CD1c-positive myeloid dendritic cell (primary cell): ENCODE measurements around the gene SSBP4.
"Not testable (repeated sequence)": the region's sequence is repeated elsewhere in the genome, so short reads cannot be mapped to it uniquely, and the experiment has no call there.

Experiments used
- DNase-seq: peaks from one replicate; pipeline ENCODE4 v3.0.0-alpha.2; 2016; ENCODE audit errors: extremely low spot score

Gene SSBP4

DNA sequence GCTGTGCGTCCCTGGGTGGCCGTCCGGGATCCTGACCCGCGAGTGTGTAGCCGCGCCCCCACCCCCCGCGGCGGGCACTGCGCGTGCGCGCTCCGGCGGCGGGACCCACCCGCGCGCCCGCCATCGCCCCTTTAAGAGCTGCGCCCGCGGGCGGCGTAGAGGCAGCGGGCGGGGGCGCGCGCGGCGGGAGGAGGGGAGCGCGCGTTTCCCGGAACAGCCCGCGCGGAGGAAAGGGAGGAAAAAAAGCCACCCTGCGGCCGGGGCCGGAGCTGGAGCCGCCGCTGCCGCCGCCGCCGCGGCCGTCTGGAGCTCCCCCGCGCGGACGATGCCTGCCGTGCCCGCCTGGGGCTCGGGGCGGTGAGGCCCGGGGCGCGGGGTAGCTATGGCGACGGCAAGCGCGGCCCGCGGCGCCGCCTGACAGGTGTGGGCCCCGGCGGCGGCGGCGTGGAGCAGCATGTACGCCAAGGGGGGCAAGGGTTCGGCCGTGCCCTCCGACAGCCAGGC, at the start of gene SSBP4:
Gene SSBP4 (plus strand): TSS at position 204 of the 504 bp plus-strand sequence. CDS start 251 bp downstream, at position 455.
- peak; percentile 83 for DNase-seq

GRCh38 chr19:18373407-18373891, 45.7 kb upstream of the SSBP4 start:
- DNase-seq, result no peak

GRCh38 chr19:18373892-18374629, 45.1 kb upstream of the SSBP4 start:
- DNase-seq, result peak; percentile 97

DNA sequence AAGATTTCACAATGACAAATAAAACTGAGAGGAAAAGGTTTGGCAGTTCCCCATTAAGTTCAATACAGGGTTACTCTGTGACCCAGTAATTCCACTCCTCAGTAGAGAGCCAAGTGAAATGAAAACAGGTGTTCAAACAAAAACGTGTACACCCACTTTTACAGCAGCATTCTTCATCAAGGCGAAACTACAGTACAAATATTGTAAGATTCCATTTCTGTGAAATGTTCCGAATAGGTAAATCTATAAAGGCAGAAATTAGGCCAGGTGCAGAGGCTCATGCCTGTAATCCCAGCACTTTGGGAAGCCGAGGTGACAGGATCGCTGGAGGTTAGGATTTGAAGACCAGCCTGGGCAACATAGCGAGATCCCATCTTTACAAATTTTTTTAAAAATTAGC, 42.2 kb upstream of the SSBP4 start:
- DNase-seq, result no peak

DNA sequence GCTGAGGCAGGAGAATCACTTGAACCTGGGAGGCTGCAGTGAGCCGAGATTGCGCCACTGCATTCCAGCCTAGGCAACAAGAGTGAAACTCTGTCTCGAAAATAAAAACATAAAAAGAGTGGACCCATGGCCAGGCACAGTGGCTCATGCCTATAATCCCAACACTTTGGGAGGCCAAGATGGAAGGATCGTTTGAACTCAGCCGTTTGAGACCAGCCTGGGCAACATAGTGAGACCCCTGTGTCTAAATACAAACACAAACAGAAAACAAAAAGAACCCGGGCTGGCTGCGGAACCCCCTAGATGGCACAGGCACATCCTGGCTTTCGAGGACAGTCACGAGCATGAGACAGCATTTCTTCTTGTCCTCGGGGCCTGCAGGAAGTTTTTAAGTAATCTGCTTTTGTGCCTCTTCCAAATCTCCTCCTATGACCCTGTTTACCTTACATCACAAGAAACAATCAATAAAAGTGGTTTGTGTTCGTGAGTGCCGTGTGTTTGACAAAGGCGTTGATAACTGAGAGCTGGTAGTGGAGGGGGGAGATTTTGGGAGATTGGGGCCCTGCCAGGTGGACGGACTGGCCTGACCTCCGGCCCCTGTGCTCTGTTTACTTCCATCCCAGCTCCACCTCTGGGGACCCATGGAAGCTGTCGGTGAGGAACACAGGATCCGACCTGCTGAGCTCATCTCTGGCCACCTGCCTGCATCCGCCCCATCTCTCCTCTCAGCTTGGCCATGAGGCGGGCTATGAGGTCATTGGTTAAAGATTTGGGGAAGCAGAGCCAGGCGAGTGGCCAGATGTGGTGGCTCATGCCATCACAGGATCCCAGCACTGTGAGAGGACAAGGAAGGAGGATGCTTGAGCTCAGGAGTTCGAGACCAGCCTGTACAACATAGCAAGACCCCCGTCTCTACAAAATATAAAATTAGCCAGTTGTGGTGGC, 39.1 kb upstream of the SSBP4 start:
- DNase-seq, result peak; percentile 74

DNA sequence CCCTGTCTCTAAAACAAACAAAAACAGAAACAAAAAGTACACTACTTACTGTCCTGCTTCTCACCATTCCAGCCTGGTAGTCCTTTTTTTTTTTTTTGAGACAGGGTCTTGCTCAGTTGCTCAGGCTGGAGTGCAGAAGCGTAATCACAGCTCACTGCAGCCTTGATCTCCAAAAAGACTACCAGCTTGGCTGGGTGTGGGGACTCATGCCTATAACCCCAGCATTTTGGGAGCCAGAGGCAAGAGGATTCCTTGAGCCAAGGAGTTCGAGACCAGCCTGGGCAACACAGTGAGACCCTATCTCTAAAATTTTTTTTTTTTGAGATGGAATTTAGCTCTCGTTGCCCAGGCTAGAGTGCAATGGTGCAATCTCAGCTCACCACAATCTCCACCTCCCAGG, 38.4 kb upstream of the SSBP4 start:
- no peak for DNase-seq

- not testable (repeated sequence) for DNase-seq
Measured at GRCh38 chr19:18383622-18384021, 35.6 kb upstream of the SSBP4 start.

- no peak for DNase-seq
Measured at GRCh38 chr19:18384775-18385174, 34.4 kb upstream of the SSBP4 start.

DNA sequence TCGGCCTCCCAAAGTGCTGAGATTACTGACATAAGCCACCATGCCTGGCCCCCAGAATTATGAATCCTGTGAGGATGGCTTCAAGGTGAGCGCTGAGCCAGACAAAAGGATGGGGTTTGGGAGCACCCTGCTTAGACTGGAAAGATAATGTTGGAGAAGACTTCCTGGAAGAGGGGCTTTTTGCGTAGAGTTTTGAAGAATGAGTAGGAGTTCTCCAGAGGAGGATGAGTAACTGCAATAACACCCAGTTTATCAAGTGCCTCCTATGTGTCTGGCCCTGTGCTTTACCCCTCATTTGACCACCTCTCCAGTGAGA, 33.9 kb upstream of the SSBP4 start:
- DNase-seq, result no peak

DNA sequence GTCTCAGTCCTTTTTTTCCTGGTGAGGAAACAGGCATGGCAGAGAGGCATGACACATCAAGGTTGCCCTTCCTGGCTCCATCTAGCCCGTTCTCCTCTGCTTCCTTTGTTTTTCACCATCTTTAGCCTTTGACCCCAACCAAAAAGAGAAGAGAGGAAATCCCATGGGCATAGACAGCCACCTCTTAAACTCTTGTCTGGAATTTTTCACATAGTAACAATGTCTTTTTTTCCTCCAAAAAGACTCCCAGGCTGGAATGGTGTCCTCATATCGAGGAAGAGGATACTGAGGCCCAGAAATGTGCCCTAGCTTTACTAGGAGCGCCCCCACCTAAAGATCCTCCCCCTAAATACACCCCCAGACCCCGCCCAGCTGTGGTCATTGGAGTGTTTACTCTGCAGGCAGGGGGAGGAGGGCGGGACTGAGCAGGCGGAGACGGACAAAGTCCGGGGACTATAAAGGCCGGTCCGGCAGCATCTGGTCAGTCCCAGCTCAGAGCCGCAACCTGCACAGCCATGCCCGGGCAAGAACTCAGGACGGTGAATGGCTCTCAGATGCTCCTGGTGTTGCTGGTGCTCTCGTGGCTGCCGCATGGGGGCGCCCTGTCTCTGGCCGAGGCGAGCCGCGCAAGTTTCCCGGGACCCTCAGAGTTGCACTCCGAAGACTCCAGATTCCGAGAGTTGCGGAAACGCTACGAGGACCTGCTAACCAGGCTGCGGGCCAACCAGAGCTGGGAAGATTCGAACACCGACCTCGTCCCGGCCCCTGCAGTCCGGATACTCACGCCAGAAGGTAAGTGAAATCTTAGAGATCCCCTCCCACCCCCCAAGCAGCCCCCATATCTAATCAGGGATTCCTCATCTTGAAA, 33.3 kb upstream of the SSBP4 start, which contains the start of gene GDF15:
Gene GDF15 (plus strand): TSS at position 484 of the 868 bp plus-strand sequence. CDS start 32 bp downstream, at position 516.
- peak; percentile 51 for DNase-seq

- DNase-seq, result no peak
Measured at GRCh38 chr19:18386543-18387271, 32.5 kb upstream of the SSBP4 start.

DNA sequence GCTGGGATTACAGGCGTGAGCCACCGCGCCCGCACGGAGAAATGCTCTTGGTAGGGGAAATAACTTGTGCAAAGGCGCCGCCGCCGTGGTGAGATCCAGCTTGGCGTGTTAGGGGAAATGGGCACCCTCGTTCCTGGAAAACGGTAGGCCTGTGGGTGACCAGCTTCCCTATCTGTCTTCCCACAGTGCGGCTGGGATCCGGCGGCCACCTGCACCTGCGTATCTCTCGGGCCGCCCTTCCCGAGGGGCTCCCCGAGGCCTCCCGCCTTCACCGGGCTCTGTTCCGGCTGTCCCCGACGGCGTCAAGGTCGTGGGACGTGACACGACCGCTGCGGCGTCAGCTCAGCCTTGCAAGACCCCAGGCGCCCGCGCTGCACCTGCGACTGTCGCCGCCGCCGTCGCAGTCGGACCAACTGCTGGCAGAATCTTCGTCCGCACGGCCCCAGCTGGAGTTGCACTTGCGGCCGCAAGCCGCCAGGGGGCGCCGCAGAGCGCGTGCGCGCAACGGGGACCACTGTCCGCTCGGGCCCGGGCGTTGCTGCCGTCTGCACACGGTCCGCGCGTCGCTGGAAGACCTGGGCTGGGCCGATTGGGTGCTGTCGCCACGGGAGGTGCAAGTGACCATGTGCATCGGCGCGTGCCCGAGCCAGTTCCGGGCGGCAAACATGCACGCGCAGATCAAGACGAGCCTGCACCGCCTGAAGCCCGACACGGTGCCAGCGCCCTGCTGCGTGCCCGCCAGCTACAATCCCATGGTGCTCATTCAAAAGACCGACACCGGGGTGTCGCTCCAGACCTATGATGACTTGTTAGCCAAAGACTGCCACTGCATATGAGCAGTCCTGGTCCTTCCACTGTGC, 30.9 kb upstream of the SSBP4 start:
- DNase-seq, result peak; percentile 94

GRCh38 chr19:18388960-18389725, 30.1 kb upstream of the SSBP4 start:
- DNase-seq, result no peak

DNA sequence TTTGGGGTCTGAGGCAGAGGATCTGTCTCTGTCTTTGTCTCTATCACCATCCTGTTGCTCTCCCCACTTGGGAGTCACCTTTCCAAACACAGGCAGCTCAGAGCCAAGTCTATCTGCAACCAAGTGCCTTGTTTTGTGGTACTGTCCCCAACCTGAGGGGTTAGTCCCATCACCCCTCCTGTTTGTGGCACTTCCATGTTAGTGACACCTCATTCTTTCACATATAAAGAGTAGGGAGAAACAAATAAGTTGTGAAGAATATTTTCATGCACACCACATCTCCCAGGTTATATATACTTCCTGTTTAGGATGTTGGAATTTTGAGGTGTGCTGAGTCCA, 29.5 kb upstream of the SSBP4 start:
- no peak for DNase-seq

DNA sequence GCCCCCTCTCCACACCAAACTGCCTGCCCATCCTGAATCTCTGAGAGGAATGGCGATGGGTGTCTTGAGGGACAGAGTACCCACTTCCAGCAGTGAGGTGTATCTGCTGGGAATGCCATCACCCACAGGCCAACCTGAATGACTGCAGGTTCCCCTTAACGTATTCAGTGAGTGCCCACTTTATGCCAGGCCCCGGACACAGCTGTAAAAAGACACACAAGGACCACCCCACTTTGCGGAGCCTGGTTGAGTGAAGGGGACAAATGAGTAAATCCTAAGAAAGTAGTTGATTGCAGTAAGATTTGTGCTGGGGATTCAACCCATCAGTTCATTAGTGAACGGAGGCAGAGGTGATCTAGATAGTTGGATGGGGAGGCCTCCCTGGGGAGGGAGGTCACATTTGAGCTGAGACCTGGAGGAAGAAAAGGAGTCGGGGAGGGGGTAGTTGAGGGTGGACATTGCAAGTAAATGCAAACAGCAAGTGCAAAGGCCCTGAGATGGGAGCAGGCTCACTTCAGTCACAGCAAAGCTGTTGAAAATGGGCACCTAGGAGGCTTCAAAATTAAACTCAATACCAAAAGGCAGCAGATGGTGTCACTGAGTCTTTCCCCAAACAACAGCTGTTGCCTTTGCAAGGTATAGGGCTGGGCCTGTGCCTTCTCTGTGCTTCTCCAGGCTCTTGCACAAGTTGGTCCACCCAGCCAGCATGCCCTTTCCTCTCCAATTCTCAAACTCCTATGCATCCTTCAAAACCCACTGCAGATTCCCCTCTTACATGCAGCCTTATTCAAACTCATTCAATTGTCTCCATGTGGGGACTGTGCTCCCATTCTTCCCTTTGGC, 28.9 kb upstream of the SSBP4 start:
- DNase-seq, result no peak

GRCh38 chr19:18391509-18392075, 27.6 kb upstream of the SSBP4 start:
- no peak for DNase-seq

- peak; percentile 93 for DNase-seq
Measured at GRCh38 chr19:18392417-18392816, 26.8 kb upstream of the SSBP4 start.

DNA sequence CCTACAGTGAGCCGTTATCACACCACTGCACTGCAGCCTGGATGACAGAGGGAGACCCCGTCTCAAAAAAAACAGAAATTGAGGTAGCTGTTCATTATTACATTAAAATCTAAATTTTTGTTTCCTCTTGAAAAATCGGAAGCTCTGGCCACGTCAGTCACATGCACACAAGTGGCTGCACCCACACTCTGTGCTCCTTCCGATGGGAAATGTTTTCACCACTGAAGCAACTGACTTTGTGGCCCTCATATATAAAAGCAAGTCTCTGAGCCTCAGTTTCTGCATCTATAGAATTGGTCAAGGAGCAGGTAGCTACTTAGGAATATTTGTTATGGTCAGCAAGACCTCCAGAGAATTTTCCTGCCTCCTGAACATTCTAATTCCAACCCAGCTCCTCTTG, 26.3 kb upstream of the SSBP4 start:
- peak; percentile 83 for DNase-seq
